Tongue (tissue), 2 donors: Measurements from ENCODE around the gene MGMT. TPM values are rescaled to one million over a fixed set of nuclear protein-coding genes. Genes with fewer than 3 reads are reported as not detected.

Source experiments
- DNase-seq: peaks from one replicate; pipeline ENCODE4 v3.0.0-alpha.2; 2015
- total RNA-seq: library from RNA; depleted of rRNA; stranded (reverse); fragments of >200 nt; gene quantifications from one replicate; pipeline ENCODE4 v1.2.3, GENCODE V29; 2014

Gene MGMT
- total RNA-seq, 1 donor from 2014 or later, result 37.8 TPM

DNA sequence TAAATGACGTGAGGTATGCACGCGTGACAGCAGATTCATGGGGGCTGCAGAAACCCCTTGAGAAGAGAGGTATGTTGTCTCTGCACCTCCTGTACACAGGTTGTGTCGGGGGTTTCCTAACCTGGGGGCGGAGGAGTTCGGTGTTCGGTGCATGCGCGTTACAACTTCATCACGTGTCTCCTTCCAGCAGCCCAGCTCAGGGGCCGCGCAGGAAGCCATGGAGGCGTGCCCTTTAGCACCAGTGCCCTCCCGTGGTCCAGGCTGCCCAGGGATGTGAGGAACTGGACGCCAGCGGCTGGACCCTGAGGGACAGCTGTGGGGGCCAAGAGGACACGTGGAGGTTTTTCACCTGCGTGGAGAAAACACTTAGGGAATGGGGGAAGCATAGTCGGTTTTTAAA lies 310.6 kb downstream of the MGMT start:
- no peak for DNase-seq

DNA sequence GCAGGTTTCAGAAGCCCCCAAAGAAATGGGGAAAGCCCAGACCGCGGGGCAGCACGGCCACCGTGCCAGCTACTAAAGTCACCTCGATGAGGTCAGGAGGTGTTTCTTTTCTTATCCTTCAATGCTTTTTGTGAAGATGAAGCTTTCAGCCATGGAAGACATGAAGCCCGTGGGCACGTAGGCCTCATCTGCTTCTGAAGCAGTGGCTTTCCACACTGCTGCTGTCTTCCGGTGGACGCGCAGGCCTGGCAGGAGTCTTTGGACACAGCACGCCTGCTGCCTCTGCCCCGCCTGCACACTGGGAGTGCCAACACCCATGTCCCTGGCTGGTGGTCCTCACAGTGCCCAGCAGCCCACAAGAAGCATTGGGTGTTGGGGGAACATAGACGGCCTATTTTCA lies 311.5 kb downstream of the MGMT start:
- no peak for DNase-seq

GRCh38 chr10:129779126-129780111 lies 312.4 kb downstream of the MGMT start:
- peak; percentile 84 for DNase-seq

DNA sequence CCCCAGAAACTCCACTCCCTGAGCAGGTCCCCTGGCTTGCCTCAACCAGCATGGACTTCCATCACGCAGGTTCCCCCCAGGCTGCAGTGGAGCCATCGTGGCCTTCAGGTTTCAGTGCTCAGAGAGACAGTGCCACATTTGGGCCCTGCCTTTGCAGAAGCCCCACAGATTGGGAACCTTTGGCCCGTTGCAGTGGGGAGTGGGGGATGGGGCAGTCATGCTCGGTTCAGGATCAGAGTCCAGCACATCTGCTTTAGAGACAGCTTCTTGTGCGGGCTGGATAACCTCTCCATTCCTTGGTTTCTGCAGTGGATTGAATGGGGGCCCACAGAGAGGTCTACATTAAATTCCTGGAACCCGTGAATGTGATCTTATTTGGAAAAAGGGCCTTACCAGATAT lies 313.2 kb downstream of the MGMT start:
- DNase-seq, result peak; percentile 47

DNA sequence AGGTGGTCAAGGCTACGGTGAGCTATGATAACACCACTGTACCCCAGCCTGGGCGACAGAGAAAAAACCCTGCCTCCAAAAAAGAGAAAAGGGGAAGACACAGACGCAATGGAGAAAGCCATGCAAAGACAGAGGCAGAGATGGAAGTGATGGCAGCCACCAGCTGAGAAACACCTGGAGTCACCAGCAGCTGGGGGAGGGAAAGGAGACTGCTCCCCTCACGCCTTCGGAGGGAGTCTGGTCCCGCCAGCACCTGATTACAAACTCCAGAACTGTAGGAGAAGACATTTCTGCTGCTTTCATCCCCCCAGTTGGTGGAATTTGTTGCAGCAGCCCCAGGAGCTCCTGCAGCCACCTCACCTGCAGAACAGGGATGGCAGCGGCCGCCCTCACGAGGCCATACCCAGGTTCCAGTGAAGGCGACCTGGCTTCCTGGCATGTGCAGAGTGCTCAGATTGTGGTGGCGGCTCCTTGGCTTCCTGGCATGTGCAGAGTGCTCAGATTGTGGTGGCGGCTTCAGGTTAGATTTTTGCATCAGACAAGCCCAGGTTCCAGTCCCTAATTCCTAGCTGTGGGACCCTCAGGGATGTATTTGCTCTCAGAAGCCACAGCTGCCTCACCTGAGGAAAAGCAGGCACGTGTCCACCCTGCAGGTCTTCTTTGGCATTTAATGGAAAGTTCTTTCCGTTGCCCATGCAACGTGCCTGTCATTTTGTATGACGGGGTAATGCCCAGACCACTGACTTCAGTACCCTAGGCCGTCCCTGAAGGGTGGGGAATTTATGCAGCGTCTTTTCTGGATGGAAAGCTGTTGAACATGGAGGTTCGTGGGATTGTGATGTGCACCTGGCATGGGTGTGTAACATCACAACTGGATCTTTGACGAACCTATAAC lies 314.1 kb downstream of the MGMT start:
- no peak for DNase-seq

DNA sequence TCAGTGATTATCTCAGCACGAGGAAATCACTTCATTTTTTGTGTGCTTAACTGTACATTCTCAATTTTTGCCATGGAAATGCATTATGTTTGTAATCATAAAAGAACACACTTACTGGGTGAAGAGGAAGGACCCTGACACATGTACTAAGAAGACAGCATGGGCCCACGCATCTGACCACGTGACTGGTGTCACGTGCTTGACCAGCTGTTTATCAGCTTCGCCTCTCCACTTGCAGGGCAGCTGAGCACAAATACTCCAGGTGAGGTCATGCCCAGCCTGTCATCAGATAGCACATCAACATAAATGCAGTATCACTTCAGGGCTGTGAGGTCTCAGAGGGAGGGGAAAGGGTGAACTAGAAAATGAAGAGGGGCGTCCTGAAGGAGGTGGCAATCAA lies 317.2 kb downstream of the MGMT start:
- DNase-seq, result no peak

- no peak for DNase-seq
Observed at GRCh38 chr10:129784891-129785290, 317.9 kb downstream of the MGMT start.

- DNase-seq, result no peak
Observed at GRCh38 chr10:129785536-129785981, 318.5 kb downstream of the MGMT start.

- no peak for DNase-seq
Observed at GRCh38 chr10:129786216-129786615, 319.2 kb downstream of the MGMT start.

GRCh38 chr10:129787557-129787956 lies 320.5 kb downstream of the MGMT start:
- DNase-seq, result no peak

DNA sequence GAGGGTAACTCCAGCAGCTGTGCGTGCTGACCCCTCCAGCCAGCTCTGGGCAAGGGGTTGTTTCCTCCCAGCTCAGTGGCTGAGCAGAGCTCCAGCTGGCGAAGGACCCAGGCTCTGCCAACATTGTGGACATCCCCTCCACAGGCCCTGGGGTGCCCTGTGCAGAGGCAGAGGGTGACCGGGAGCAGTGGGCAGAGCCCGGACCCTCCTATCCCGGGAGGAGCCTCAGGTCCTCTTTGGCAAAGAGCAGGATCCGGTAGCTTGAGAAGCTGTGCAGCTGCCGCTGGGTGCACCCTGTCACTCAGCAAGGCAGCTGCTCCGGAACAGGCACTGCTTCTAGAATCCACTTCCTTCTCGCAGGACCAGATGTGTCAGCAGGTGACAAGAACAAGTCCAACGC lies 321.2 kb downstream of the MGMT start:
- DNase-seq, result peak; percentile 91

DNA sequence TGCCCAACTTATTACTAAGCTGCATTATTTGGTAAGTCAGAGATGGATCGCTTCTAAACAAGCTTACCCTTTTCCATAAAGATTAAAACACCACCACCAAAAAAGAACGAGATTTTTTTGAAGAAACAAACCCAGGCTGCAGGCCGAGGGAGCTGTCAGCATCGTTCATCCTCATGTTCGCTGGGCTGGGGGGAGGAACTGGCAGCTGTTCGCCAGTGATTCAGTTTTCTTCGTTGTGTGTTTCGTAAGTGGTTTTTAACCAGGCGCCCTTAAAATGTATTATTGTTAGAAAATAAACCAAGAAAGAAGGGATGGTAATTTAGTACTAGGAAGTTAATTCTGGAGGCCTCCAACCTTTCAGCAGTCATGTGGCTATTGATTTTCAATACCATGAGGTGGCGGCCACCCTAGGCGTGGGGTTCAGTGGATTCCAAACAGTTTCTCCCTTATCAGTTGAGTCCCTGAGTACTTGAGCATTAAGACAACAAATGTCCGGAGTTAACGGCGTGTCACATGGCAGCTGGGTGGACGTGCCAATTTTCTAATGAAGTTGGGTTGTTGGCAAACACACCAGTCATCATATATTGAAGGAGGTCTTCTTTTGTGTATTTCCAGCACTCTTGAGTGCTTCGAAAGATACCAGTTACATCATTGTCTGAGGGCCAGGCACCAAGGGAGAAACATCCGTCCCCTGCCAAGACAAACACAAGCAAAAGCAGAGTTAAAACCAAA lies 323.8 kb downstream of the MGMT start:
- DNase-seq, result peak; percentile 68

- peak; percentile 83 for DNase-seq
Observed at GRCh38 chr10:129792141-129792540, 325.1 kb downstream of the MGMT start.

GRCh38 chr10:129792864-129793263 lies 325.8 kb downstream of the MGMT start:
- DNase-seq, result no peak

GRCh38 chr10:129793479-129793878 lies 326.4 kb downstream of the MGMT start:
- DNase-seq, result no peak

- no peak for DNase-seq
Observed at GRCh38 chr10:129793996-129794395, 327.0 kb downstream of the MGMT start.

- no peak for DNase-seq
Observed at GRCh38 chr10:129796710-129797420, 329.8 kb downstream of the MGMT start.

DNA sequence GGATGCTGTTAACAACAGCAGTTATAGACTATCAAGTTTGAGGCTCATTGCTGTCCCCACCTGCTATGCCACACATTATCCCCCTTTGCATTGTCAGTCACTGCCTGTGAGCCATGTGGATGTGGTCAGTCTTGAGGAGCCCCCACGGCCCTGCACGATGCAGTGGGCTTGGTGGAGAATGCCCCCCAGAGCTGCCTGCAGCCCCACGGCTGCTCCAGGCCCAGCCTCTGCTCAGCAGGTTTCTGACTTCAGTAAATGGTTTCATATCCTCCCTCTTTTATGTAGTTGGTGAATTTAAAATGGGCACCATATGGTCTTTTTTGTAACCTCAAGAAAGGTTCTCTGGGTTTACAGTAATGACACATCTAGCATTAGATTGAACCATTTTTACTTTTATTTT lies 332.9 kb downstream of the MGMT start:
- no peak for DNase-seq

- peak; percentile 35 for DNase-seq
Observed at GRCh38 chr10:129800796-129801340, 333.8 kb downstream of the MGMT start.

DNA sequence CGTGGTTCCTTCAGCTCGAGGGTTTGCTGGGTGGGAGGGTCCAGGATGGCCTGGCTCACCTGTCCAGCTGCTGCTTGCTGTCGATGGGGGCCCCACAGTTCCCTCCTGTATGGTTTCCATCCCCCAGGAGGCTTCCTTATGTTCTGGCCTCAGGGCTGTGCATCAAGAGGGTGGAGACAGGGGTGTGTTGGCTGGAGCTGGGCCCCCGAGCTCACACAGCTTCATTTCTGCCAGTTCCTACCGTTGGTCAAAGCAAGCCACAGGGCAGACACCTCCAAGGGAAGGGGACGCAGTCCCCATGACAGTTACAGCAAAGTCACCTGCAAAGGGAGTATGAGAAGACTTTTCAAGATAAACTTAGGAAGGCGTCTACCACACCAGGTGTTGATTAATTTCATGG lies 340.2 kb downstream of the MGMT start:
- DNase-seq, result no peak
